Myocyte (in vitro differentiated cells): Measurements from ENCODE around the gene PRDX3. TPM values are rescaled to one million over a fixed set of nuclear protein-coding genes. Genes with fewer than 3 reads are reported as not detected.

Experiments used
- DNase-seq: peaks from one replicate; pipeline ENCODE4 v3.0.0-alpha.2; 2012; ENCODE audit warnings: low read depth
- polyA plus RNA-seq: library from polyadenylated mRNA; unstranded; fragments of >200 nt; gene quantifications from one replicate; pipeline ENCODE4 v1.2.1, GENCODE V29; 2012; ENCODE audit warnings: missing spikeins
- total RNA-seq: library from RNA; depleted of rRNA; stranded (reverse); fragments of >200 nt; gene quantifications from 2 replicates; pipeline ENCODE4 v1.2.3, GENCODE V29; 2014

Gene PRDX3
- total RNA-seq = 204 and 246 TPM in 2 replicates
- polyA plus RNA-seq = 121 TPM

GRCh38 chr10:119178372-119179119, at the start of gene PRDX3:
TSS of gene PRDX3 (minus strand) at chr10:119178812. CDS start at chr10:119178790, 22 bp downstream.
- DNase-seq = peak; percentile 91

- no peak for DNase-seq
These were observed 49.2 kb upstream of the PRDX3 start for GRCh38 chr10:119227825-119228224.

- DNase-seq = no peak
These were observed 46.6 kb upstream of the PRDX3 start for GRCh38 chr10:119225083-119225658.

- DNase-seq = no peak
These were observed 44.4 kb upstream of the PRDX3 start for GRCh38 chr10:119222966-119223386.

DNA sequence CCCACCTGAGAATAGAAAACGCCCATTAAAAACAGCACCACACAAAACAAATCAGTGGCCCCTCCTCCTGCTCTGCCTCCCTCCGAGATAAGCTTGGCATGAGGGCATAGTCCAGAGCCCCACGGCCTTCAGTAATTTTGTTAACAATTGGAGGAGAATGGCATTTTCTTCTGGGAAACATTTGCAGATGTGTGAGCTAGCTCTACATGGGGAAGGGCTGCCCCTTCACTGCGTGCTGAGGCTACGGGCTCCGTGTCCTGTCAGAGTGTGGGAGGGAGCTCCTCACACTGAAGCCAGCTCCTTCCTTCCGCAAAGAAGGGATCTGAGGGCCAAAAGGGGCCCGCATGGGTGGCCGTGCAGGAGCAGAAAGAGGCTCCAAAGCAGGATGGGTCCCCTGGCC, 43.9 kb upstream of the PRDX3 start:
- no peak for DNase-seq

DNA sequence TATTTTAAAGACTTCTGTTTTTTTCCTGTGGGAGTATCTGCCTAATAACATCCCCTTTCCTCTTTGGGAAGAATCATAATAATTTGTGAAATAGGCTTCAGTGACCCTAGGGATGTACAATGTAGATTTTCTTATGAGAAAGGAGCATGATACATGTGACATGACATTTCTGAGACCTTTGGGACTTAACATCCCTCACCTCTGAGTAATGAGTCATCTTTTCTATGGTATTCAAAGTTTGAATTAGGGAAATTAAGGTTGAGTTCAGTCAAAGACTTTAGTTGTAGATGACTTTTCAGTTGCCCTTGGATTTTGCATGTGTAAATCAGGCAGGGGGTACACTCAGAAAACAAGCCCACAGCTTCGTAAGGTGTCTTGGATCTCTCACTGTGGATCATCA, 43.1 kb upstream of the PRDX3 start:
- no peak for DNase-seq

GRCh38 chr10:119221201-119221600, 42.6 kb upstream of the PRDX3 start:
- DNase-seq = no peak

DNA sequence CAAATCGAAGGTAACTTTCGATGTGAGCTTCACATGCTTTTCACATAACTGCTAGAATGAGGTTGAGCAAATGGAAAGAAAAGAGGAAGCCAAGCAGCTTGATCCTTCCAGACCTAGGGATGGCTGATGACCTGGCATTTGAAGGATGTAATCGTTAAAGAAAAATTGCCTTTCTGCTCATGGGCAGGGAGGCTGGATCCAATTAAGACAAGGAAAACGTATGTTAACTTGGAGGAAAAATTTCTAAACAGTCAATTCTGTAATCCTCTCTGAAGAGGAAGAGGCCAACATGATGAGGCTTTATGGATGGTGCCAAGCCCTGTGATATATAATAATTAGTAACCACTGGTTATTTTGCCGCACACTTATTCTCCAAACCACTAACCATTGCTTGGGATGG, 41.3 kb upstream of the PRDX3 start:
- no peak for DNase-seq

- no peak for DNase-seq
These were observed 39.4 kb upstream of the PRDX3 start for GRCh38 chr10:119217991-119218490.

- no peak for DNase-seq
These were observed 38.8 kb upstream of the PRDX3 start for GRCh38 chr10:119217401-119217800.

DNA sequence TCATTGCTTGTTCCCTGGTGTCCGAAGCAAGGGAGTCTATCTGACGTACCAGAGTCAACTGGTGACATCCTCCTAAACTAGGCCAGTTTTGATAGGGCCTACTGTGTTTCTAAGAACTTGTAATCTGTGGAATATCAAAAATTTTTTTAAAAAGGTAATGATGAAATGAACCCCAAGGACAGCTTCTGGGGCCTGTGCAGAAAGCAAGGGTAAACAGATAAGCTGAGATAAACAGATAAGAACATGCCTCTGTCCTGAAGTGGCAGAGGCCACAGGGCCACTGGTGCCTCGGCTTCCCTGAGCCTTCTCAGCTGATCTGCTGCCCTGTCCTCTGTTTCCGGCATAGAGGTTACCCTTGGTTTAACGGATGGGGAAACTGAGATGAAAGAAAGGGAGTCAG, 37.5 kb upstream of the PRDX3 start:
- no peak for DNase-seq

DNA sequence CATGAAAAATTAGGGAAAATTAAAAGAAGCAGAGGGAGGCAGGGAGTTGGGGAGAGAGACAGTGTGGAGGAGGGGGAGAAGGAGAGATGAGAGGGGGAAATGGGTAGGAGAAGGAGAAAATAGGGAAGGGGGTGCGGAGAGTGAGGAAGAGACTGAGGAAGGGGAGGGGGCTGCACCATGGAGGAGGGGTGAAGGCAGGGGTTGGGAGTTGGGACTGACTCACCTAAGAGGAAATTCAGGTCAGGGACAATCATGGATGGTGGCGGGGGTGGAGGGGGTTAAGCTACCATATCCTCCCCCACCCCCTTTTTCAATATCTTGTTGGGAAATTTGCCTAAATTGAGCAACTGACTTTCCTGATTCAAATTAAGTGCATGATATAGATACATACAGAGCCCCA, 36.8 kb upstream of the PRDX3 start:
- DNase-seq = no peak

DNA sequence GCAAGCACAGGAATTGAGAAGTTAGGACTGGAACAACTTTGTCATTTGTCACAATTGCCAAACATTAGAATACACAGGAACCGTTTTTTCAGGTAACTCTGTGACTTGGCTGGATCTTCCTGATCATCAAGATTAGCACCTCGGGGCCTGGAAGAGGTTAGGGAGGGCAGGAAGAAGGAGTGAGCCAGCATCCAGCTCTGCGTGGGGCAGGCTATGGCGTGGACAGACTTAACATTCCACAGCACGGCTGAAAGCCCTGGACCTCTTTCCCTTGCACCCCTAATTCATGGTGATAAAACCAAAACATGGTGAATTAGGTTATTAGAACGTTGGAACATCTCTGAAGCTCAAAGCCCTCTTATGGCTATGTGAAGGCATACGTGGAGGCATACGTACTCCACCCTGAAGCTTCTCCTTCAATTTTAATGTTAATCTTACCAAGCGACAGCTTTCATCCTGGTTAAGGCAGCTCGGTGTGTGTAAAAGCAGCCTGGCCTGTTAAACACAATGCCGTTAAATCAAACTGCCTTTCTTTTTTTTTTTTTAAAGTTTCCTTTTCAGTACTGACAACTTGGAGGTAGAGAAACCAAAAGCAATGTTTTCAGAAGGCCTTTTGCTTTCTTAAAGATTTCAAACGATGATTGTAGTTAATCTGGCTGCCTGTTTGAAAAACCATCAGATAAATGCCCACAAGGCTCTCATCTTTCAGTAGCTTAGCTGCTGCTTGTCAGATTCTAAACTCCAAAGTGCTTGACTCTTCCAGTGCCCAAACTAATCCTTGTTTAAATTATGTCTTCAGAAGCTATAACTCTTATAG, 33.2 kb upstream of the PRDX3 start:
- no peak for DNase-seq

GRCh38 chr10:119211176-119211575, 32.6 kb upstream of the PRDX3 start:
- DNase-seq = no peak

- DNase-seq = no peak
These were observed 32.0 kb upstream of the PRDX3 start for GRCh38 chr10:119210633-119211032.

- DNase-seq = no peak
These were observed 31.2 kb upstream of the PRDX3 start for GRCh38 chr10:119209736-119210355.

DNA sequence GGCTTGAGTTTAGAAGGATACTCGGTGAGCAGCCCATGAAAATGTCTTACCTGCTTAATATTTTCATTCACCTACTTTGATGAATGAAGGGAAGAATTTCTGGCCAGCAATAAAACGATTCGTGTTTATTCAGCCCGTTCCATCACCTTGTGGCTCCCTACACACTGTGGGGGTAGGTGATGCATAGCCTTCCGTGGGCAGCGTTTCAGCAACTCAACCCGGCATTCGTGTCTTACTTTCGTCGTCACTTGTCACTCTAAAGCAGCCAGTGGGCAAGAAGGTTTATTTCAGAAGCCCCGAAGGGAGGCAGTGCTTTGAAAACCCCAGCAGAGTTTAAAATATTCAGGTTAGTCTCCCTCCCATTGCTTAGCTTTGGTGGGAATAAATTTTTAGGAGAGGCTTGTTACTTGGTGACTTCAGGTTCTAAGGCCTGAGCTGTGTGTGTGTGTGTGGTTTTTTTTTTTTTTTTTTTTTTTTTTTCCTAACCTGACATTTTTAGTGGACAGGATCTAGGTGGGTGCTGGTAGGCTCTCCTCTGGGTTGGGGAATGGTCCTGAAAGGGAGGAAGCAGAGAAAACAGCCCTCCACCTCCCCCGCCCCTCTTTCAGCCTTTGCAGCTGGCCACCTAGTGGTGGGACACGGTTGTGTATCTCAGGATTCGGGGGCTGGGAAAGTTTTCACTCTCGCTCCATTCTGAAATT, 30.6 kb upstream of the PRDX3 start:
- DNase-seq = peak; percentile 61

DNA sequence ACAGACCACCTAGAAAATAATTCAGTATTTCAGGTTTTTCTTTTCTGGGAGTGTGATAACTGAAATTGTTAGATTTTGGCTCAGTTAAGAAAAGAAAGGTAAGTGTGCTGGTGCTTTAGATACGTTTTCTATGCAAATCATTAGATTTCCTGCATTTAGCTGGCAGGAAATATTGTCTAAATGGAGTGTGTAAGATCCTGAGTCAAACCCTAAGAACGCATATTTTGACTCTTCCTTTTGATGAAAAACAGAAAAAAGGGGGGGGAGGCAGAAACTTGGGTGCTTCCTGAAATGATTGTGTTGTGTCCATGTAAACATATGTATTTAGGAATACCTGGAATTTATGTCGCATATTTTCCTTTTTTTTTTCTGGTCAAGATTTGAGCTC, 29.9 kb upstream of the PRDX3 start:
- DNase-seq = no peak

GRCh38 chr10:119207713-119208552, 29.3 kb upstream of the PRDX3 start:
- peak; percentile 50 for DNase-seq

- peak; percentile 97 for DNase-seq
These were observed 28.7 kb upstream of the PRDX3 start, which contains the start of gene GRK5 for GRCh38 chr10:119207366-119207666. TSS of gene GRK5 (plus strand) at chr10:119207571. CDS start at chr10:119207918, 347 bp downstream.
